Adrenal gland (tissue), 5 donors: ENCODE data around the gene SH3BGRL3.

Experiments used
- CTCF ChIP-seq, 6 experiments: fragments of 450-650 bp in 4 of 6; fragments of 200-600 bp in 2 of 6; sonication (generic) in 1 of 6; IDR thresholded peaks; 1 replicate in 5 of 6; 2 replicates in 1 of 6; pipeline versions ENCODE4 v1.5.1 to v1.8.0; 2016 to 2021; ENCODE audit warnings: antibody characterized with exemption in 6 of 6, mild to moderate bottlenecking in 2 of 6, moderate library complexity in 1 of 6
- POLR2A ChIP-seq, 2 donors: fragments of 450-650 bp; IDR thresholded peaks; one replicate each; pipeline ENCODE4 v1.6.1; 2017; ENCODE audit warnings: antibody characterized with exemption in 2 of 2, mild to moderate bottlenecking in 2 of 2, moderate library complexity in 1 of 2
- donor health status: DM: no; HTN: no; CAD: no.

GRCh38 chr1:26283279-26283853 lies 3.5 kb downstream of the SH3BGRL3 start:
- no peak for TF ChIP-seq CTCF (IDR thresholded peaks at IDR 0.05)
- TF ChIP-seq POLR2A (IDR thresholded peaks at IDR 0.05): no peak
